ENCODE results near the gene NDUFAB1.

NDUFAB1 gene

DNA sequence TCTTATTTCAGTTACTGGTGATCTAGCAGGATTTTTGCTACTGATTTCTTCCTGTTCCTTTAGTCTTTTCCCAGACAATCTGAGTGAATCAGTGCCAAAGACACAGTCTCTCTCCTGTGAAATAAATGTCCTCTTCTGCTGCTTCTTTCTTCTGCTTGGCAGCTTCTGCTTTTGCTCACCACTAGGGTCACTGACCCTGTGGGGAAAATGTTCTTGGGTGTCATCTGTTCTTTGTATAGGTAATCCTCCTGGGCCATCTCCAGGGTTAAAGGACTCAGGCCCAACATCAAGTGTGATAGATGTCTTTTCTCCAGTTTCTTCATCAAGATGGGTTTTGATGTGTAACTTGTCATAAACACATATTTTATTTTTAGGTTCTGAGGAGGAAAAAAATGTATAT is 39.8 kb upstream of the NDUFAB1 start:
- no peak for TF ChIP-seq TAF1 (IDR thresholded peaks at IDR 0.05; ENCODE audit: borderline replicate concordance, insufficient read depth, low read length)
- no peak for TF ChIP-seq FOXP2 (optimal IDR thresholded peaks at IDR 0.05; ENCODE audit: borderline replicate concordance, extremely low read depth, extremely low read length, insufficient read depth)
- TF ChIP-seq SIN3A (IDR thresholded peaks at IDR 0.05; ENCODE audit: borderline replicate concordance, insufficient read depth, low read length), result no peak

DNA sequence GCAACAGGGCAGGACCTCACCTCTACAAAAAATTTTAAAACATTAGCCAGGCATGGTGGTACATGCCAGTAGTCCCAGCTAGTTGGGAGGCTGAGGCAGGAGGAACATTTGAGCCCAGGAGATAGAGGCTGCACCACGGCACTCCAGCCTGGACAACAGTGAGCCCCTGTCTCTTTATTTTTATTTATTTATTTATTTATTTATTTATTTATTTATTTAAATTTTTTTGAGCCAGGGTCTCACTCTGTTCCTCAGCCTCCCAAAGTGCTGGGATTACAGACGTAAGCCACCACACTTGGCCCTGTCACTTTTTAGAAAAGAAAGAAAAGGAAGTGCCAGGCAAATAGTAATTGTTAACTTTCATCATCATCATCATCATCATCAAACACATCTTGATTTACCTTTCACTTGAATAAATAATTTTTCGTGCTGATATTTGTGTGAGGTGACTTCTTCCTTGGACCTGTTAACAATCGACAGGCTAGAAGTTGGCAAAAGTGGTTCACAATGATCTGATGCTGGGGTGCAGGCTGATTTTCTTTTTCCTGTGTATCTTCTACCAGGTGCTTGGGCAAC is 38.4 kb upstream of the NDUFAB1 start:
- TF ChIP-seq FOXP2 (optimal IDR thresholded peaks at IDR 0.05; ENCODE audit: borderline replicate concordance, extremely low read depth, extremely low read length, insufficient read depth), result no peak
- no peak for TF ChIP-seq TAF1 (IDR thresholded peaks at IDR 0.05; ENCODE audit: borderline replicate concordance, insufficient read depth, low read length)
- TF ChIP-seq SIN3A (IDR thresholded peaks at IDR 0.05; ENCODE audit: borderline replicate concordance, insufficient read depth, low read length), result no peak
- TF ChIP-seq POLR2AphosphoS5 (IDR thresholded peaks at IDR 0.05; ENCODE audit: low read depth, low read length), result no peak
- TF ChIP-seq, protein P1, sequence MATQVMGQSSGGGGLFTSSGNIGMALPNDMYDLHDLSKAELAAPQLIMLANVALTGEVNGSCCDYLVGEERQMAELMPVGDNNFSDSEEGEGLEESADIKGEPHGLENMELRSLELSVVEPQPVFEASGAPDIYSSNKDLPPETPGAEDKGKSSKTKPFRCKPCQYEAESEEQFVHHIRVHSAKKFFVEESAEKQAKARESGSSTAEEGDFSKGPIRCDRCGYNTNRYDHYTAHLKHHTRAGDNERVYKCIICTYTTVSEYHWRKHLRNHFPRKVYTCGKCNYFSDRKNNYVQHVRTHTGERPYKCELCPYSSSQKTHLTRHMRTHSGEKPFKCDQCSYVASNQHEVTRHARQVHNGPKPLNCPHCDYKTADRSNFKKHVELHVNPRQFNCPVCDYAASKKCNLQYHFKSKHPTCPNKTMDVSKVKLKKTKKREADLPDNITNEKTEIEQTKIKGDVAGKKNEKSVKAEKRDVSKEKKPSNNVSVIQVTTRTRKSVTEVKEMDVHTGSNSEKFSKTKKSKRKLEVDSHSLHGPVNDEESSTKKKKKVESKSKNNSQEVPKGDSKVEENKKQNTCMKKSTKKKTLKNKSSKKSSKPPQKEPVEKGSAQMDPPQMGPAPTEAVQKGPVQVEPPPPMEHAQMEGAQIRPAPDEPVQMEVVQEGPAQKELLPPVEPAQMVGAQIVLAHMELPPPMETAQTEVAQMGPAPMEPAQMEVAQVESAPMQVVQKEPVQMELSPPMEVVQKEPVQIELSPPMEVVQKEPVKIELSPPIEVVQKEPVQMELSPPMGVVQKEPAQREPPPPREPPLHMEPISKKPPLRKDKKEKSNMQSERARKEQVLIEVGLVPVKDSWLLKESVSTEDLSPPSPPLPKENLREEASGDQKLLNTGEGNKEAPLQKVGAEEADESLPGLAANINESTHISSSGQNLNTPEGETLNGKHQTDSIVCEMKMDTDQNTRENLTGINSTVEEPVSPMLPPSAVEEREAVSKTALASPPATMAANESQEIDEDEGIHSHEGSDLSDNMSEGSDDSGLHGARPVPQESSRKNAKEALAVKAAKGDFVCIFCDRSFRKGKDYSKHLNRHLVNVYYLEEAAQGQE (IDR thresholded peaks at IDR 0.05; ENCODE audit: insufficient read depth in 1 of 2, low read depth in 2 of 2, low read length in 2 of 2), result no peak

DNA sequence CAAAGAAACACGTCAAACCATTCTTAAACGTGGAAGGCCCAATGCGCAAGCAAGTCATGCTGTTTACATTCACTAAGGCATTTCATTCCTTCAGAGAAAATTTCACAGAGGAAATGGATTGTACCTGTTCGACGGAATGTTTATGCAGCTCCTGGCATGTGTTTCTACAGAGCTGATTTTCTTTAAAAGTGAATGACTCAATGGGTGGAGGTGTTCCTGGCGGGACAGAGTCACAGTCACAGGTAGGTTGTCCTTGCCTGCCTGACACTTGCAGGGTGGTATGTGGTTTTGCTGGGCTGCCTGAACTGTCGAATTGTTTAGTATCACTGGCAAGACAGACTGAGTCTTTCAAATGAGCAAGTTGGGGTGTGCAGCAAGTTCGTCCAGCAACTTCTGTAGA is 33.4 kb upstream of the NDUFAB1 start:
- TF ChIP-seq SIN3A (IDR thresholded peaks at IDR 0.05; ENCODE audit: borderline replicate concordance, insufficient read depth, low read length) (no peak), TAF1 (IDR thresholded peaks at IDR 0.05; ENCODE audit: borderline replicate concordance, insufficient read depth, low read length) (no peak), FOXP2 (optimal IDR thresholded peaks at IDR 0.05; ENCODE audit: borderline replicate concordance, extremely low read depth, extremely low read length, insufficient read depth) (no peak), POLR2AphosphoS5 (IDR thresholded peaks at IDR 0.05; ENCODE audit: low read depth, low read length) (no peak)
- TF ChIP-seq, protein P1 (IDR thresholded peaks at IDR 0.05; ENCODE audit: insufficient read depth in 1 of 2, low read depth in 2 of 2, low read length in 2 of 2), result no peak

DNA sequence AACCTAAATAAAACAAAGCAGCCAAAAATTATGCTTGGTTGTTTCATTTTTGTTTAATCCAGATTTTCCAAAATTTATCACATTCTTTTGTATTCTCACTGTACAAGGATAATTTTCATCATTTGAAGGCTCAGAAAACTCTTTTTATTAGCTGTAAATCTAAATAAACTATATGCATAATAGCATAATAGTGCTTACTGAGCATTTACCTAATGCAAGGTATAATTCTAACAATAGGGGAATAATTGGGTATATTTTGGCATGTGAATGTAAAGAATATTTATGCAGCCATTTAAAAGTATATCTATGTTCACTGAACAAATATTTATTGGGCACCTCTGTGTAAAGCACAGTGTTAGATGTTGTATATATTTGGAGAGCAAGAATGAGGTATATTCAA is 28.0 kb upstream of the NDUFAB1 start:
- TF ChIP-seq POLR2AphosphoS5 (IDR thresholded peaks at IDR 0.05; ENCODE audit: low read depth, low read length) (no peak), TAF1 (IDR thresholded peaks at IDR 0.05; ENCODE audit: borderline replicate concordance, insufficient read depth, low read length) (no peak), FOXP2 (optimal IDR thresholded peaks at IDR 0.05; ENCODE audit: borderline replicate concordance, extremely low read depth, extremely low read length, insufficient read depth) (no peak), SIN3A (IDR thresholded peaks at IDR 0.05; ENCODE audit: borderline replicate concordance, insufficient read depth, low read length) (no peak)
- TF ChIP-seq, protein P1 (IDR thresholded peaks at IDR 0.05; ENCODE audit: insufficient read depth in 1 of 2, low read depth in 2 of 2, low read length in 2 of 2), result no peak

DNA sequence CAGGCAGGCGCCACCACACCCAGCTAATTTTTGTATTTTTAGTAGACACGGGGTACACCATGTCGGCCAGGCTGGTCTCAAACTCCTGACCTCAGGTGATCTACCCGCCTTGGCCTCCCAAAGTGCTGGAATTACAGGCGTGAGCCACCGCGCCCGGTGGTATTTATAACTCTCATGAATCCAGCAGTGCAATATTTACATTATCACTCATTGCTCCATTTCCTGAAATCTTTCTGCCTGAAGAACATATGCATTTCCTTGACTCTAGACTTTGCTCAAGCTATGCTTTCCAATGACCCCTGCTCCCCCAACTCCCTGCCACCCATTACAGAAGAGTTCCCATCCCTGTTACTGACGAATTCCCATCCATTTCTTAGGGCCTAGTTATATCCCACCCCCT is 19.7 kb upstream of the NDUFAB1 start:
- TF ChIP-seq POLR2AphosphoS5 (IDR thresholded peaks at IDR 0.05; ENCODE audit: low read depth, low read length), result no peak
- TF ChIP-seq TAF1 (IDR thresholded peaks at IDR 0.05; ENCODE audit: borderline replicate concordance, insufficient read depth, low read length), result no peak
- TF ChIP-seq SIN3A (IDR thresholded peaks at IDR 0.05; ENCODE audit: borderline replicate concordance, insufficient read depth, low read length), result no peak
- TF ChIP-seq, protein P1 (IDR thresholded peaks at IDR 0.05; ENCODE audit: insufficient read depth in 1 of 2, low read depth in 2 of 2, low read length in 2 of 2), result no peak
- no peak for TF ChIP-seq FOXP2 (optimal IDR thresholded peaks at IDR 0.05; ENCODE audit: borderline replicate concordance, extremely low read depth, extremely low read length, insufficient read depth)
